ENCODE measurements around the gene MEDAG.
"Not testable (repeated sequence)": the region's sequence is repeated elsewhere in the genome, so short reads cannot be mapped to it uniquely, and the experiment has no call there.

Gene MEDAG

GRCh38 chr13:30915691-30916541 lies 9.8 kb downstream of the MEDAG start:
- no peaks in the 10 kb centered on the region for H3K9me3 ChIP-seq (ENCODE audit: control insufficient read depth, low read length)
- H3K9ac ChIP-seq (ENCODE audit: low read length) = no peak overlapping the region
- DNase-seq (ENCODE audit: low read depth) = no peak
- H3K4me1 ChIP-seq (ENCODE audit: control insufficient read depth, insufficient read depth, low read length) = peaks cover 46% of the 10 kb centered on the region
- no peaks in the 10 kb centered on the region for H3K27me3 ChIP-seq (replicated peaks; ENCODE audit: control insufficient read depth, insufficient read depth, low read length)
- H3K4me3 ChIP-seq (ENCODE audit: low read length) = no peak overlapping the region
- H3K36me3 ChIP-seq (ENCODE audit: control insufficient read depth, insufficient read depth, low read length, severe bottlenecking) = peaks cover 60% of the 10 kb centered on the region

GRCh38 chr13:30916991-30917390 lies 10.9 kb downstream of the MEDAG start:
- no peak for DNase-seq (ENCODE audit: low read depth)
- Histone ChIP-seq H3K27me3 (replicated peaks; ENCODE audit: control insufficient read depth, insufficient read depth, low read length) (no peaks in the 10 kb centered on the region), H3K36me3 (ENCODE audit: control insufficient read depth, insufficient read depth, low read length, severe bottlenecking) (peaks cover 65% of the 10 kb centered on the region), H3K9me3 (ENCODE audit: control insufficient read depth, low read length) (no peaks in the 10 kb centered on the region), H3K4me3 (ENCODE audit: low read length) (no peak overlapping the region), H3K4me1 (ENCODE audit: control insufficient read depth, insufficient read depth, low read length) (peaks cover 35% of the 10 kb centered on the region), H3K9ac (ENCODE audit: low read length) (no peak overlapping the region)

- Histone ChIP-seq H3K4me3 (ENCODE audit: low read length) (no peak overlapping the region), H3K36me3 (ENCODE audit: control insufficient read depth, insufficient read depth, low read length, severe bottlenecking) (peaks cover 77% of the 10 kb centered on the region), H3K9me3 (ENCODE audit: control insufficient read depth, low read length) (no peaks in the 10 kb centered on the region), H3K27me3 (replicated peaks; ENCODE audit: control insufficient read depth, insufficient read depth, low read length) (no peaks in the 10 kb centered on the region), H3K9ac (ENCODE audit: low read length) (no peak overlapping the region), H3K4me1 (ENCODE audit: control insufficient read depth, insufficient read depth, low read length) (peaks cover 26% of the 10 kb centered on the region)
- no peak for DNase-seq (ENCODE audit: low read depth)
Measured at GRCh38 chr13:30918662-30919405, 12.8 kb downstream of the MEDAG start.

- Histone ChIP-seq H3K9ac (ENCODE audit: low read length) (no peak overlapping the region), H3K27me3 (replicated peaks; ENCODE audit: control insufficient read depth, insufficient read depth, low read length) (no peaks in the 10 kb centered on the region), H3K4me1 (ENCODE audit: control insufficient read depth, insufficient read depth, low read length) (peaks cover 26% of the 10 kb centered on the region), H3K4me3 (ENCODE audit: low read length) (no peak overlapping the region), H3K9me3 (ENCODE audit: control insufficient read depth, low read length) (no peaks in the 10 kb centered on the region), H3K36me3 (ENCODE audit: control insufficient read depth, insufficient read depth, low read length, severe bottlenecking) (peaks cover 92% of the 10 kb centered on the region)
- no peak for DNase-seq (ENCODE audit: low read depth)
Measured at GRCh38 chr13:30920162-30920909, 14.3 kb downstream of the MEDAG start.

GRCh38 chr13:30923418-30923817 lies 17.3 kb downstream of the MEDAG start:
- no peak overlapping the region for H3K9ac ChIP-seq (ENCODE audit: low read length)
- peaks cover 16% of the 10 kb centered on the region for H3K4me1 ChIP-seq (ENCODE audit: control insufficient read depth, insufficient read depth, low read length)
- no peak for DNase-seq (ENCODE audit: low read depth)
- no peaks in the 10 kb centered on the region for H3K9me3 ChIP-seq (ENCODE audit: control insufficient read depth, low read length)
- no peak overlapping the region for H3K4me3 ChIP-seq (ENCODE audit: low read length)
- peaks cover 79% of the 10 kb centered on the region for H3K36me3 ChIP-seq (ENCODE audit: control insufficient read depth, insufficient read depth, low read length, severe bottlenecking)
- no peaks in the 10 kb centered on the region for H3K27me3 ChIP-seq (replicated peaks; ENCODE audit: control insufficient read depth, insufficient read depth, low read length)

GRCh38 chr13:30924721-30925120 lies 18.6 kb downstream of the MEDAG start:
- Histone ChIP-seq H3K36me3 (ENCODE audit: control insufficient read depth, insufficient read depth, low read length, severe bottlenecking) (peaks cover 66% of the 10 kb centered on the region), H3K4me1 (ENCODE audit: control insufficient read depth, insufficient read depth, low read length) (peaks cover 6% of the 10 kb centered on the region), H3K27me3 (replicated peaks; ENCODE audit: control insufficient read depth, insufficient read depth, low read length) (no peaks in the 10 kb centered on the region), H3K4me3 (ENCODE audit: low read length) (no peak overlapping the region), H3K9me3 (ENCODE audit: control insufficient read depth, low read length) (no peaks in the 10 kb centered on the region), H3K9ac (ENCODE audit: low read length) (no peak overlapping the region)
- no peak for DNase-seq (ENCODE audit: low read depth)

- Histone ChIP-seq H3K9me3 (ENCODE audit: control insufficient read depth, low read length) (no peaks in the 10 kb centered on the region), H3K4me3 (ENCODE audit: low read length) (no peak overlapping the region), H3K9ac (ENCODE audit: low read length) (no peak overlapping the region), H3K27me3 (replicated peaks; ENCODE audit: control insufficient read depth, insufficient read depth, low read length) (no peaks in the 10 kb centered on the region), H3K36me3 (ENCODE audit: control insufficient read depth, insufficient read depth, low read length, severe bottlenecking) (peaks cover 59% of the 10 kb centered on the region), H3K4me1 (ENCODE audit: control insufficient read depth, insufficient read depth, low read length) (peaks cover 6% of the 10 kb centered on the region)
- no peak for DNase-seq (ENCODE audit: low read depth)
Measured at GRCh38 chr13:30925429-30925828, 19.4 kb downstream of the MEDAG start.

GRCh38 chr13:30926781-30927180 lies 20.7 kb downstream of the MEDAG start:
- H3K4me1 ChIP-seq (ENCODE audit: control insufficient read depth, insufficient read depth, low read length) = peaks cover 6% of the 10 kb centered on the region
- no peaks in the 10 kb centered on the region for H3K27me3 ChIP-seq (replicated peaks; ENCODE audit: control insufficient read depth, insufficient read depth, low read length)
- no peak for DNase-seq (ENCODE audit: low read depth)
- peaks cover 46% of the 10 kb centered on the region for H3K36me3 ChIP-seq (ENCODE audit: control insufficient read depth, insufficient read depth, low read length, severe bottlenecking)
- no peak overlapping the region for H3K9ac ChIP-seq (ENCODE audit: low read length)
- H3K9me3 ChIP-seq (ENCODE audit: control insufficient read depth, low read length) = no peaks in the 10 kb centered on the region
- H3K4me3 ChIP-seq (ENCODE audit: low read length) = no peak overlapping the region

- H3K4me1 ChIP-seq (ENCODE audit: control insufficient read depth, insufficient read depth, low read length); DNase-seq (ENCODE audit: low read depth); H3K27me3 ChIP-seq (replicated peaks; ENCODE audit: control insufficient read depth, insufficient read depth, low read length); H3K9ac ChIP-seq (ENCODE audit: low read length); H3K9me3 ChIP-seq (ENCODE audit: control insufficient read depth, low read length); H3K4me3 ChIP-seq (ENCODE audit: low read length): not testable (repeated sequence)
- peaks cover 42% of the 10 kb centered on the region for H3K36me3 ChIP-seq (ENCODE audit: control insufficient read depth, insufficient read depth, low read length, severe bottlenecking)
Measured at GRCh38 chr13:30927188-30927587, 21.1 kb downstream of the MEDAG start.

- no peaks in the 10 kb centered on the region for H3K9me3 ChIP-seq (ENCODE audit: control insufficient read depth, low read length)
- no peak for DNase-seq (ENCODE audit: low read depth)
- H3K27me3 ChIP-seq (replicated peaks; ENCODE audit: control insufficient read depth, insufficient read depth, low read length) = no peaks in the 10 kb centered on the region
- no peak overlapping the region for H3K9ac ChIP-seq (ENCODE audit: low read length)
- H3K4me1 ChIP-seq (ENCODE audit: control insufficient read depth, insufficient read depth, low read length) = peaks cover 6% of the 10 kb centered on the region
- H3K4me3 ChIP-seq (ENCODE audit: low read length) = no peak overlapping the region
- peaks cover 38% of the 10 kb centered on the region for H3K36me3 ChIP-seq (ENCODE audit: control insufficient read depth, insufficient read depth, low read length, severe bottlenecking)
Measured at GRCh38 chr13:30927595-30927994, 21.5 kb downstream of the MEDAG start.

- H3K27me3 ChIP-seq (replicated peaks; ENCODE audit: control insufficient read depth, insufficient read depth, low read length) = no peaks in the 10 kb centered on the region
- H3K9ac ChIP-seq (ENCODE audit: low read length) = no peak overlapping the region
- H3K4me1 ChIP-seq (ENCODE audit: control insufficient read depth, insufficient read depth, low read length) = peaks cover 10% of the 10 kb centered on the region
- no peak overlapping the region for H3K4me3 ChIP-seq (ENCODE audit: low read length)
- peaks cover 24% of the 10 kb centered on the region for H3K36me3 ChIP-seq (ENCODE audit: control insufficient read depth, insufficient read depth, low read length, severe bottlenecking)
- no peaks in the 10 kb centered on the region for H3K9me3 ChIP-seq (ENCODE audit: control insufficient read depth, low read length)
- no peak for DNase-seq (ENCODE audit: low read depth)
Measured at GRCh38 chr13:30928978-30929377, 22.9 kb downstream of the MEDAG start.

All from adipocyte (in vitro differentiated cells).